Adrenal gland (tissue), 19 donors: Measurements from ENCODE around the gene SERPINB7. TPM values are rescaled to one million over a fixed set of nuclear protein-coding genes. Genes with fewer than 3 reads are reported as not detected.

Experiments used
- DNase-seq, 7 donors: peaks; one replicate each; pipeline ENCODE4 v3.0.0-alpha.2; 2019 to 2020
- H3K27ac ChIP-seq, 5 donors: fragments of 200-600 bp; sonication (generic) in 4 of 5; 1 replicate in 3 of 5; 2 replicates in 2 of 5; pipeline versions ENCODE4 v1.5.1 to v1.8.0; 2016 to 2020; ENCODE audit warnings: mild to moderate bottlenecking in 1 of 5
- H3K27me3 ChIP-seq: fragments of 200-600 bp; 2 replicates; pipeline ENCODE4 v1.8.0; 2021
- H3K36me3 ChIP-seq, 2 donors: fragments of 200-600 bp; replicated peaks in 1 of 2; 1 replicate in 1 of 2; 2 replicates in 1 of 2; pipeline versions ENCODE4 v1.5.1 to v1.8.0; 2018 to 2022
- H3K4me1 ChIP-seq, 2 donors: fragments of 200-600 bp; replicated peaks in 1 of 2; 1 replicate in 1 of 2; 2 replicates in 1 of 2; pipeline versions ENCODE4 v1.5.1 to v1.8.0; 2018 to 2021
- H3K4me3 ChIP-seq, 4 donors: fragments of 200-600 bp; sonication (generic) in 3 of 4; one replicate each; pipeline ENCODE4 v1.5.1; 2016 to 2018
- H3K9me3 ChIP-seq, 3 donors: fragments of 200-600 bp; sonication (generic) in 1 of 3; replicated peaks in 1 of 3; 1 replicate in 2 of 3; 2 replicates in 1 of 3; pipeline versions ENCODE4 v1.5.1 to v1.8.0; 2016 to 2021
- POLR2A ChIP-seq, 2 donors: fragments of 450-650 bp; IDR thresholded peaks; one replicate each; pipeline ENCODE4 v1.6.1; 2017; ENCODE audit warnings: antibody characterized with exemption in 2 of 2, mild to moderate bottlenecking in 2 of 2, moderate library complexity in 1 of 2
- WGBS, 4 donors: extraction: QIAGEN DNeasy Blood & Tissue Kit in 2 of 4; methylation state at CpG; one replicate each; pipeline versions ENCODE4 v1.1.5 to v1.1.7; 2013 to 2017; 5-methylcytosine and 5-hydroxymethylcytosine counted together
- intact Hi-C, 2 donors: fragments of 100-400 bp; cut with DNase I; formaldehyde crosslinking; loops; one replicate each; pipeline versions ENCODE4 v1.14.1 to v1.15.0; 2022 to 2023
- long read RNA-seq, 10 donors: library from polyadenylated mRNA in 3 of 10; unstranded in 2 of 10; stranded (forward) in 1 of 10; transcript quantifications; one replicate each; pipeline ENCODE4 v2.0.0 and lab custom pipeline, GENCODE V29; 2021 to 2026
- polyA plus RNA-seq, 3 donors: library from polyadenylated mRNA; stranded (reverse); fragments of 200-250 nt in 2 of 3; fragments of 350-450 nt in 1 of 3; fragmentation: Illumina TruSeq in 1 of 3; extraction: RNeasy Lipid Tissue Mini Kit (QIAGEN cat#74804) in 1 of 3; gene quantifications; one replicate each; pipeline ENCODE4 v1.2.3, GENCODE V29; 2013 to 2014
- total RNA-seq, 9 donors: library from RNA; depleted of rRNA in 4 of 9; stranded (reverse); fragments of >200 nt in 4 of 9; fragments of 120-200 nt in 1 of 9; fragmentation: NEBNext Ultra II Directional in 1 of 9; extraction: Animal tissue kit (Norgen Biotek cat#: 25700) in 1 of 9; gene quantifications; one replicate each; pipeline versions ENCODE4 v1.1.0 to v1.2.4, GENCODE V29; 2013 to 2023
- TF ChIP-seq, protein P1 (sequence below), 6 experiments: fragments of 450-650 bp in 4 of 6; fragments of 200-600 bp in 2 of 6; sonication (generic) in 1 of 6; IDR thresholded peaks; 1 replicate in 5 of 6; 2 replicates in 1 of 6; pipeline versions ENCODE4 v1.5.1 to v1.8.0; 2016 to 2021; ENCODE audit warnings: antibody characterized with exemption in 6 of 6, mild to moderate bottlenecking in 2 of 6, moderate library complexity in 1 of 6
- donor health status: healthy with polysubstance abuse.
- donor health status: Bipolar disorder and iron deficiency.
- donor health status: DM: yes; HTN: yes; CAD: no.
- donor health status: DM: no; HTN: no; CAD: no.
- donor health status: DM: no; HTN: no; CAD: no.
- donor health status: DM: yes; HTN: yes; CAD: no.

The SERPINB7 gene, protein sequence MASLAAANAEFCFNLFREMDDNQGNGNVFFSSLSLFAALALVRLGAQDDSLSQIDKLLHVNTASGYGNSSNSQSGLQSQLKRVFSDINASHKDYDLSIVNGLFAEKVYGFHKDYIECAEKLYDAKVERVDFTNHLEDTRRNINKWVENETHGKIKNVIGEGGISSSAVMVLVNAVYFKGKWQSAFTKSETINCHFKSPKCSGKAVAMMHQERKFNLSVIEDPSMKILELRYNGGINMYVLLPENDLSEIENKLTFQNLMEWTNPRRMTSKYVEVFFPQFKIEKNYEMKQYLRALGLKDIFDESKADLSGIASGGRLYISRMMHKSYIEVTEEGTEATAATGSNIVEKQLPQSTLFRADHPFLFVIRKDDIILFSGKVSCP
- total RNA-seq (under 1 TPM in 1 of 9 donors, not detected in 8; 0.11 TPM), polyA plus RNA-seq (not detected)
- long read RNA-seq, donor 1, result 0 reads
- long read RNA-seq, donor 2, result 0 reads
- long read RNA-seq, donor 3, result 0 reads
- long read RNA-seq, donor 4, result 0 reads
- long read RNA-seq, donor 5, result 0 reads
- long read RNA-seq, donor 6, result 0 reads
- long read RNA-seq, donor 7, result 0 reads
- long read RNA-seq, donor 8, result 0 reads
- long read RNA-seq, donor 9, result 0 reads
- long read RNA-seq, donor 10, result 0 reads

DNA sequence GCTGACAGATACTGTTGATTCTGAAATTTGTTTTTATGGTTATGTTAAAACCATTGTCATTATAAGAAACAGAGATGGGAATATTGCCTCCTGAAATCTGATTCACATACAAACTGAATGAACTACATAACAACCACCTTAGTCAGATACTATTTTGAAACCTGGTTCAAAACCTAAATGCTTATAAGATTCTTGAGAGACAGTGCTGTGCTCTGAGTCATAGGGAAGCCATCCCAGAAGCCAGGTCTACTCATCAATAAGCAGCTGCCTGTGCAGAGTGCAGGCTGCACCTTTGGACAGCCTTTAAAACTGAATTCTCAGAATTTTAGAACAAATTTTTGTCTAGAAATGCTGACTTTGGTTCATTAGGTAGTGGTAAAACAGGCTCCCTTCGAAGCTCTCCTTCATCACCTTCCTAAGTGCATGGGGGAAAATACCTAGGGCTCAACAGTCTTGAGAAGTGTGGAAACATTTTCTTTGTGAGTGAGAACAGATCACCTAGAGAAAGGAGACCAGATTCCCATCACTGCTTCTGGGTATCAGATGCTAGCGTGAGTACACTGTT is at the start of gene SERPINB7:
SERPINB7 (plus strand) TSS at position 253 of the 565 bp plus-strand sequence. CDS start 6,955 bp downstream, outside the sequence.
- no peaks in the 10 kb centered on the region for H3K9me3 ChIP-seq
- intact Hi-C loops, result no loop called here
- WGBS, 4 donors, result 51 to 80% (median 68%) methylated on average over 2 of the region's 2 CpGs
- no peaks in the 10 kb centered on the region for H3K27me3 ChIP-seq
- H3K4me3 ChIP-seq, result no peak within 1 kb of the TSS
- DNase-seq, result no peak
- no peak within 1 kb of the TSS for H3K27ac ChIP-seq
- H3K4me1 ChIP-seq, result no peaks in the 10 kb centered on the region
- H3K36me3 ChIP-seq, result no peaks in the 10 kb centered on the region
- TF ChIP-seq, protein P1, sequence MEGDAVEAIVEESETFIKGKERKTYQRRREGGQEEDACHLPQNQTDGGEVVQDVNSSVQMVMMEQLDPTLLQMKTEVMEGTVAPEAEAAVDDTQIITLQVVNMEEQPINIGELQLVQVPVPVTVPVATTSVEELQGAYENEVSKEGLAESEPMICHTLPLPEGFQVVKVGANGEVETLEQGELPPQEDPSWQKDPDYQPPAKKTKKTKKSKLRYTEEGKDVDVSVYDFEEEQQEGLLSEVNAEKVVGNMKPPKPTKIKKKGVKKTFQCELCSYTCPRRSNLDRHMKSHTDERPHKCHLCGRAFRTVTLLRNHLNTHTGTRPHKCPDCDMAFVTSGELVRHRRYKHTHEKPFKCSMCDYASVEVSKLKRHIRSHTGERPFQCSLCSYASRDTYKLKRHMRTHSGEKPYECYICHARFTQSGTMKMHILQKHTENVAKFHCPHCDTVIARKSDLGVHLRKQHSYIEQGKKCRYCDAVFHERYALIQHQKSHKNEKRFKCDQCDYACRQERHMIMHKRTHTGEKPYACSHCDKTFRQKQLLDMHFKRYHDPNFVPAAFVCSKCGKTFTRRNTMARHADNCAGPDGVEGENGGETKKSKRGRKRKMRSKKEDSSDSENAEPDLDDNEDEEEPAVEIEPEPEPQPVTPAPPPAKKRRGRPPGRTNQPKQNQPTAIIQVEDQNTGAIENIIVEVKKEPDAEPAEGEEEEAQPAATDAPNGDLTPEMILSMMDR (IDR thresholded peaks at IDR 0.05), result no peak
- TF ChIP-seq POLR2A (IDR thresholded peaks at IDR 0.05), result no peak

DNA sequence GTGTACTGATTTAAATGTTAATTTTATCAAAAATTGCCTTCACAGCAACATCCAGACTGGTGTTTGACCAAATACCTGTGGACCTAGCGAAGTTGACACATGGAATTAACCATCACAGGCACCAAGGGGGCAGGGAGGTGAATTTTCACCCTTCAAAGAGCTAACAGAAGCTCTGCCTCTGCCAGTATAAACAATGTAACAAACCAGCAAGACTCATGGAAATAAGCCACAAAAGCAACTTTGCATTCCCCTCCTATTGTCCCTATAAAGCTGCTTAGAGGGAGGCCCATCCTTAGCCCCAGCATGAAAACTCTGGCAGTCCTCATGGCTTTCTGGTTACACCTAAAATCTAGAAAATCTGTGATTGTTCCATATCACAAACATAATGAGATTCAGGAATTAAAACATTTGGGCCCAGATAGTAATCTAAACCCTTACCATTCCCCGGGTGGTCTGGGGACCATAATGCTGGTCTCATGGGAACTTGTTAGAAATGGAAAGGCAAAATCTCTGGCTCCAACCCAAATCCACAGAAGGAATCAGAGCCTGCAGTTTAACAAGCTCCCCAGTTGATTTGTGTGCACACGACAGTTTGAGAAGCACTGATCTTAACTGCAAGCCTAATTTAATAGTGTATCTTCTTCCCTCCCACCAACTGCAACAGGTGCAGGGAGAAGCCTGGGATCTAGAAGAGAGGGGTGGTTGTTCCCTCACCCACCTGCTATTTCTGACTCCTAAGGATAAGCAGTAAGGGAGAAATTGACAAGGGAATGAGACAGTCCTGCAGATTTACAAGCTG is 49.3 kb upstream of the SERPINB7 start:
- intact Hi-C loops, result no loop called here
- DNase-seq, result no peak
- WGBS, 4 donors, result 15 to 45% (median 17%) methylated on average over 3 of the region's 3 CpGs

DNA sequence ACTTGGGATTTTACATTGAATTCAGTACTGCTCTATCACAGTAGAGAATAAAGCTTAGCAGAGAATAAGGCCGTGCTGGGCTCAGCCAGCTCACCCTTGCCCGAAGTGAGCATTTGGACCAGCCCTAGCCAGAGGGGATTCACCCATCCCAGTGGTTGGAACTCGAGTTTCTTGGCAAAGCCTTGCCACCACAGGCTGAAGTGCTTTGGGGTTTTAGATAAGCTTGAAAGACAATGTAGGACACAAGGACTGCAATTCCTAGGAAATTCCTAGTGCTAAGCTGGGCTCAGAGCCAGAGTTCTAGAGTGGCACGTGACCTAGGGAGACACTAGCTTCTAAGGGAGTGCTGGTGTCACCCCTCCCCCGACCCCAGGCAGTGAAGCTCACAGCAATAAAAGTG is 44.4 kb upstream of the SERPINB7 start:
- TF ChIP-seq POLR2A (IDR thresholded peaks at IDR 0.05), result no peak
- TF ChIP-seq, protein P1 (IDR thresholded peaks at IDR 0.05), result no peak
- no peaks in the 10 kb centered on the region for H3K4me1 ChIP-seq
- H3K27ac ChIP-seq, result no peak overlapping the region
- no peak overlapping the region for H3K4me3 ChIP-seq
- H3K9me3 ChIP-seq, result no peaks in the 10 kb centered on the region
- no peaks in the 10 kb centered on the region for H3K36me3 ChIP-seq
- H3K27me3 ChIP-seq, result no peaks in the 10 kb centered on the region
- WGBS, 4 donors, result 60 to 88% (median 70%) methylated on average over 3 to 5 of the region's 5 CpGs
- DNase-seq, result no peak
- intact Hi-C loops, result no loop called here

More for the DNA sequence above, 49.3 kb upstream of the SERPINB7 start:
- no peaks in the 10 kb centered on the region for H3K36me3 ChIP-seq
- no peak overlapping the region for H3K4me3 ChIP-seq
- H3K4me1 ChIP-seq, result no peaks in the 10 kb centered on the region
- no peaks in the 10 kb centered on the region for H3K9me3 ChIP-seq
- no peaks in the 10 kb centered on the region for H3K27me3 ChIP-seq
- no peak for TF ChIP-seq POLR2A (IDR thresholded peaks at IDR 0.05)
- TF ChIP-seq, protein P1 (IDR thresholded peaks at IDR 0.05), result no peak
- no peak overlapping the region for H3K27ac ChIP-seq

DNA sequence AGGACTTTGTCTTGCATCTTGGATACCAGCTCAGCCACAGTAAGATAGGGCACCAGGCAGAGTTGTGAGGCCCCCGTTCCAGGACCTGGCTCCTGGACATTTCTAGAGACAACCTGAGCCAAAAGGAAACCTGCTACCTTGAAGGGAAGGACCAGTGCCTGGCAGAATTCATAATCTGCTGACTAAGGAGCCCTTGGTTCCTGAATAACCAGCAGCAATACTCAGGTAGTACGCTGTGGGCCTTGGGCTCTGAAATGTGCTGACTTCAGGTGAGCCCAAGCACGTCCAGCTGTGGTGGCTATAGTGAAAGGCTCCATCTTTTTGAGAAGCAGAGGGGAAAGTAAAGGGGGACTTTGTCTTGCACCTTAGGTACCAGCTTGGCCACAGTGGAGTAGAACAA is 44.0 kb upstream of the SERPINB7 start:
- WGBS, 4 donors, result 71 to 86% (median 75%) methylated on average over 3 of the region's 3 CpGs
- Histone ChIP-seq H3K27me3 (no peaks in the 10 kb centered on the region), H3K9me3 (no peaks in the 10 kb centered on the region), H3K4me3 (no peak overlapping the region), H3K36me3 (no peaks in the 10 kb centered on the region), H3K27ac (no peak overlapping the region), H3K4me1 (no peaks in the 10 kb centered on the region)
- intact Hi-C loops, result no loop called here
- no peak for DNase-seq
- no peak for TF ChIP-seq POLR2A (IDR thresholded peaks at IDR 0.05)
- TF ChIP-seq, protein P1 (IDR thresholded peaks at IDR 0.05), result no peak
